K562 (cell line): ENCODE data around the gene RABIF. TPM values are rescaled to one million over a fixed set of nuclear protein-coding genes. Genes with fewer than 3 reads are reported as not detected.

Experiments
- ATAC-seq: fragments of 200-7000 bp; cut with Tn5 transposase; 3 replicates; pipeline ENCODE4 v1.9.1; 2020; ENCODE audit warnings: moderate library complexity
- BruUV-seq: library from RNA; stranded (reverse); fragments of 400-500 nt; replicated peaks from 2 replicates; lab custom pipeline; 2021; lab: Mats Ljungman, UMichigan
- CTCF ChIA-PET: fragments of 300-600 bp; formaldehyde crosslinking; extraction: SDS; loops from one replicate; lab custom pipeline; 2021; ENCODE audit warnings: low intra/inter-chr PET ratio; lab: Yijun Ruan, JAX
- POLR2A ChIA-PET: fragments of 300-600, 350-650 bp; sonication (Branson Sonifier 250); formaldehyde crosslinking; extraction: SDS; loops from one replicate; lab custom pipeline; 2021; ENCODE audit warnings: antibody characterized with exemption, inconsistent platforms; lab: Yijun Ruan, JAX
- DNase-seq, 4 experiments: peaks; one replicate each; pipeline versions ENCODE4 v3.0.0 to v3.0.0-alpha.2; 2011 to 2018; ENCODE audit warnings: low spot score in 3 of 4, mixed read lengths in 3 of 4; ENCODE audit errors: extremely low read depth in 1 of 4
- FAIRE-seq: peaks from 2 replicates; lab custom pipeline; 2011; peaks lifted over from hg19 to GRCh38; lab: Jason Lieb, UNC
- H2AFZ ChIP-seq: 2 replicates; pipeline ENCODE4 v1.6.0; 2011; ENCODE audit warnings: low read depth, low read length, control low read depth, inconsistent platforms
- H3K27ac ChIP-seq: fragments of 200-600 bp; 3 replicates; pipeline ENCODE4 v1.8.0; 2011; ENCODE audit warnings: low read depth, mild to moderate bottlenecking, control low read depth, inconsistent platforms, low read length, moderate library complexity, mixed read lengths; ENCODE audit errors: extremely low read depth
- H3K27me3 ChIP-seq, 2 experiments: fragments of 300-600 bp in 1 of 2; 2 replicates in 1 of 2; 3 replicates in 1 of 2; pipeline versions ENCODE4 v1.6.0 to v1.8.0; 2011; ENCODE audit warnings: inconsistent platforms in 2 of 2, low read length in 2 of 2, mild to moderate bottlenecking in 1 of 2, mixed read lengths in 1 of 2, moderate library complexity in 1 of 2; ENCODE audit not compliant: control insufficient read depth in 2 of 2, insufficient read depth in 2 of 2
- H3K36me3 ChIP-seq: fragments of 300-600 bp; 3 replicates; pipeline ENCODE4 v1.8.0; 2011; ENCODE audit warnings: mild to moderate bottlenecking, low read length, inconsistent platforms; ENCODE audit not compliant: control insufficient read depth, insufficient read depth
- H3K4me1 ChIP-seq, 2 experiments: fragments of 200-600 bp in 1 of 2; replicated peaks in 1 of 2; 2 replicates in 1 of 2; 3 replicates in 1 of 2; pipeline versions ENCODE4 v1.5.1 to v1.8.0; 2011; ENCODE audit warnings: inconsistent platforms in 2 of 2, low read length in 2 of 2, mild to moderate bottlenecking in 1 of 2, mixed read lengths in 1 of 2, moderate library complexity in 1 of 2; ENCODE audit not compliant: control insufficient read depth in 2 of 2, insufficient read depth in 2 of 2
- H3K4me2 ChIP-seq: 2 replicates; pipeline ENCODE4 v1.6.1; 2011; ENCODE audit warnings: low read length, control low read depth, inconsistent platforms, mixed read lengths; ENCODE audit not compliant: insufficient read depth
- H3K4me3 ChIP-seq: fragments of 200-600 bp; sonication (generic), shearing (Covaris generic); 2 replicates; pipeline ENCODE4 v1.5.1; 2016; ENCODE audit warnings: control low read depth, inconsistent platforms
- H3K79me2 ChIP-seq: fragments of 200-600 bp; 3 replicates; pipeline ENCODE4 v1.8.0; 2011; ENCODE audit warnings: low read length, inconsistent platforms; ENCODE audit not compliant: control insufficient read depth, insufficient read depth
- H3K9ac ChIP-seq, 2 experiments: 2 replicates each; pipeline versions ENCODE4 v1.6.0 to v1.6.1; 2011; ENCODE audit warnings: low read depth in 2 of 2, low read length in 2 of 2, control low read depth in 1 of 2, inconsistent platforms in 1 of 2, mild to moderate bottlenecking in 1 of 2, mixed read lengths in 1 of 2; ENCODE audit not compliant: insufficient read depth in 1 of 2
- H3K9me1 ChIP-seq: one replicate; pipeline ENCODE4 v1.6.0; 2011; ENCODE audit warnings: inconsistent platforms, mild to moderate bottlenecking, low read length, moderate library complexity; ENCODE audit not compliant: control insufficient read depth, insufficient read depth
- H3K9me3 ChIP-seq: replicated peaks from 2 replicates; pipeline ENCODE4 v1.5.1; 2011; ENCODE audit warnings: low read depth, low read length, inconsistent platforms; ENCODE audit not compliant: control insufficient read depth, insufficient read depth
- H4K20me1 ChIP-seq: replicated peaks from 2 replicates; pipeline ENCODE4 v1.6.1; 2011; ENCODE audit warnings: low read length, inconsistent platforms, mixed read lengths; ENCODE audit not compliant: control insufficient read depth, insufficient read depth
- NCOA6 ChIP-seq: fragments of 450-650 bp; IDR thresholded peaks from 2 replicates; pipeline ENCODE4 v1.6.1; 2017; ENCODE audit warnings: mild to moderate bottlenecking
- SMAD1 ChIP-seq: fragments of 150-350 bp; IDR thresholded peaks from 2 replicates; pipeline ENCODE4 v1.6.1; 2014; ENCODE audit warnings: low read length, low read depth; ENCODE audit not compliant: partially characterized antibody
- SRSF3 ChIP-seq: fragments of 200-400 bp; formaldehyde crosslinking; IDR thresholded peaks from 2 replicates; pipeline ENCODE4 v1.6.1; 2016; ENCODE audit warnings: mild to moderate bottlenecking, low read length, moderate library complexity; ENCODE audit not compliant: insufficient read depth
- U2AF1 ChIP-seq: fragments of 200-400 bp; formaldehyde crosslinking; optimal IDR thresholded peaks from 2 replicates; pipeline ENCODE3; 2017; ENCODE audit warnings: mild to moderate bottlenecking, low read depth, low read length, moderate library complexity
- ZFP36 ChIP-seq: fragments of 150-350 bp; IDR thresholded peaks from 2 replicates; pipeline ENCODE4 v1.6.1; 2018; ENCODE audit warnings: low read length, low read depth; ENCODE audit not compliant: partially characterized antibody
- ZNF232 ChIP-seq: sonication (generic); formaldehyde crosslinking; IDR thresholded peaks from 2 replicates; pipeline ENCODE4 v1.8.0; 2022; ENCODE audit warnings: mild to moderate bottlenecking, missing genetic modification reagents
- ZNF354B ChIP-seq: fragments of 250-450 bp; sonication (Bioruptor Pico); IDR thresholded peaks from 2 replicates; pipeline ENCODE4 v1.4.0; 2020
- ZNF431 ChIP-seq: sonication (generic); formaldehyde crosslinking; IDR thresholded peaks from 2 replicates; pipeline ENCODE4 v1.8.0; 2022; ENCODE audit warnings: mild to moderate bottlenecking, missing genetic modification reagents
- ZNF785 ChIP-seq: fragments of 250-450 bp; sonication (Bioruptor Pico); IDR thresholded peaks from 2 replicates; pipeline ENCODE4 v1.4.0; 2020; ENCODE audit warnings: mild to moderate bottlenecking
- in situ Hi-C: fragments of 300-500 bp; cut with MboI; formaldehyde crosslinking; loops from 4 replicates; pipeline ENCODE4 v1.15.0; 2018; ENCODE audit warnings: inconsistent platforms, mixed read lengths
- intact Hi-C: fragments of 100-400 bp; cut with micrococcal nuclease; formaldehyde crosslinking; loops from 2 replicates; pipeline ENCODE4 v1.14.2; 2022
- polyA plus RNA-seq, 8 experiments: library from polyadenylated mRNA; depleted of rRNA in 4 of 8; stranded (reverse) in 5 of 8; unstranded in 3 of 8; fragments of >200 nt; fragmentation: Nextera tagmentation in 2 of 8; fragmentation: Illumina TruSeq in 1 of 8; extraction: Ambion mirVana in 2 of 8; extraction: Trizol in 1 of 8; gene quantifications; 2 replicates each; pipeline versions ENCODE4 v1.2.1 to v1.2.3, GENCODE V29; 2011 to 2014; ENCODE audit warnings: inconsistent platforms in 1 of 8, missing spikeins in 1 of 8
- total RNA-seq, 7 experiments: library from RNA; depleted of rRNA in 6 of 7; stranded (reverse); fragments of >200 nt in 6 of 7; fragmentation: Illumina TruSeq in 2 of 7; extraction: Trizol in 2 of 7; gene quantifications; 2 replicates each; pipeline versions ENCODE4 v1.2.1 to v1.2.3, GENCODE V29; 2011 to 2021; ENCODE audit warnings: low replicate concordance in 1 of 7
- TF ChIP-seq, protein P1 (sequence below): fragments of 450-650 bp; IDR thresholded peaks from 2 replicates; pipeline ENCODE4 v1.6.1; 2017; ENCODE audit warnings: antibody characterized with exemption
- TF ChIP-seq, protein P2 (sequence below): fragments of 250-450 bp; sonication (Bioruptor Pico); IDR thresholded peaks from 2 replicates; pipeline ENCODE4 v1.5.0; 2021
- TF ChIP-seq, protein P3 (sequence below), 2 experiments: fragments of 450-650 bp in 1 of 2; sonication (generic) in 1 of 2; formaldehyde crosslinking; conservative IDR thresholded peaks; 2 replicates each; pipeline versions ENCODE4 v1.4.0 to v1.8.1; 2020 to 2022; ENCODE audit warnings: mild to moderate bottlenecking in 1 of 2, missing genetic modification reagents in 1 of 2
- TF ChIP-seq, protein P4 (sequence below): fragments of 250-450 bp; sonication (Bioruptor Pico); IDR thresholded peaks from 2 replicates; pipeline ENCODE4 v1.5.0; 2021; ENCODE audit warnings: mild to moderate bottlenecking, moderate library complexity

The RABIF gene
- total and polyA plus RNA-seq, 9 of the 15 experiments (the other 6 are each of a cell fraction or from before 2014, with no cell fraction given) = 7.4 to 20.1 (median 11.0) TPM

DNA sequence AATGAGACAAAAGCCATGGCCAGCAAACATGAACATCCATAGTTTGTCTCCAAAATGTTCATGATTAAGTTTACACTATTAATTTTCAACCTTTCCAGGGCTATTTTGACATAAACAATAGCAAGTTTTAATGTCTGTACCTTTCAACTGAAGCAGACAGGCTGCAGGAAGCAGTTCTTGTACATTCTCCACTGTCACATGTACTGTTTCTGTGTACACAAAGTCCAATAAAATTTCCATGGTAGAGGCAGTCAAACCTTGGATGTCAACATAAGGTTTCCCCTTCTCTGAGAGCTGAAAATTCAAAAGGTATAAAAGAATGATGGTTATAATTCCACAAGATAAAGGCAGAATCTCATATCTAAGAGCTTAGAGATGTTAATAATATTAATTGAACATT, 30.7 kb upstream of the RABIF start (continued):
- TF ChIP-seq ZFP36 (no peak), ZNF232 (CRISPR knock-in tag) (no peak), NCOA6 (no peak), U2AF1 (no peak)

DNA sequence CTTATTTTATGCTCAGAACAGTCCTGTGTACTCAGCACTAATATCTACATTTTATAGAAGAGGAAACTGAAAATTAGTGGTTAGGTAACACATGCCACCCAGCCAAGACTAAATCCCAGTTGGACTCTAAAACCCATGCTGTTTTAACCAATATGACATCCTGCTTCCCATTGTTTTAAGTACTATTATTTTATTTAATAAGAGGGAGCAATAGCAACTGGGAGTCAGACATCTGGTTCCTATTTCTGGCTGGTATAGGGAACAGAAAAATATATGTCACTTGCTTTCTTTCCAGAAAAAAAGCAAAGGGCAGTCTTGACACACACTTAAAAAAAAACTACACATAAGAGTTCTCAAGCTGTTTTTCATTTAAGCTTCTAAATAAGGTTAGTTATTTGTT, 26.2 kb upstream of the RABIF start:
- POLR2A ChIA-PET = interaction anchor here (1.5 kb wide), 1 partner anchor 9 kb away, joined by 4 read pairs; no protein-coding TSS in a partner anchor
- no peaks in the 10 kb centered on the region for H3K4me1 ChIP-seq
- peaks cover 85% of the 10 kb centered on the region for H3K36me3 ChIP-seq
- in situ Hi-C loops (no loop called here), intact Hi-C loops (no loop called here)
- H2AFZ ChIP-seq = no peak overlapping the region
- no peaks in the 10 kb centered on the region for H4K20me1 ChIP-seq
- no peak overlapping the region for H3K4me2 ChIP-seq
- BruUV-seq = no TSS peak
- H3K9me3 ChIP-seq = no peaks in the 10 kb centered on the region
- H3K4me3 ChIP-seq = no peak overlapping the region
- no peak for DNase-seq
- no peaks in the 10 kb centered on the region for H3K9me1 ChIP-seq
- no peak overlapping the region for H3K27ac ChIP-seq
- H3K9ac ChIP-seq = no peak overlapping the region
- no peaks in the 10 kb centered on the region for H3K79me2 ChIP-seq
- no peaks in the 10 kb centered on the region for H3K27me3 ChIP-seq
- TF ChIP-seq, protein P1, sequence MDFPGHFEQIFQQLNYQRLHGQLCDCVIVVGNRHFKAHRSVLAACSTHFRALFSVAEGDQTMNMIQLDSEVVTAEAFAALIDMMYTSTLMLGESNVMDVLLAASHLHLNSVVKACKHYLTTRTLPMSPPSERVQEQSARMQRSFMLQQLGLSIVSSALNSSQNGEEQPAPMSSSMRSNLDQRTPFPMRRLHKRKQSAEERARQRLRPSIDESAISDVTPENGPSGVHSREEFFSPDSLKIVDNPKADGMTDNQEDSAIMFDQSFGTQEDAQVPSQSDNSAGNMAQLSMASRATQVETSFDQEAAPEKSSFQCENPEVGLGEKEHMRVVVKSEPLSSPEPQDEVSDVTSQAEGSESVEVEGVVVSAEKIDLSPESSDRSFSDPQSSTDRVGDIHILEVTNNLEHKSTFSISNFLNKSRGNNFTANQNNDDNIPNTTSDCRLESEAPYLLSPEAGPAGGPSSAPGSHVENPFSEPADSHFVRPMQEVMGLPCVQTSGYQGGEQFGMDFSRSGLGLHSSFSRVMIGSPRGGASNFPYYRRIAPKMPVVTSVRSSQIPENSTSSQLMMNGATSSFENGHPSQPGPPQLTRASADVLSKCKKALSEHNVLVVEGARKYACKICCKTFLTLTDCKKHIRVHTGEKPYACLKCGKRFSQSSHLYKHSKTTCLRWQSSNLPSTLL = no peak
- TF ChIP-seq ZNF354B (CRISPR knock-in tag) (no peak), SRSF3 (no peak), ZNF431 (CRISPR knock-in tag) (no peak), SMAD1 (no peak), ZNF785 (no peak)
- TF ChIP-seq, protein P2, sequence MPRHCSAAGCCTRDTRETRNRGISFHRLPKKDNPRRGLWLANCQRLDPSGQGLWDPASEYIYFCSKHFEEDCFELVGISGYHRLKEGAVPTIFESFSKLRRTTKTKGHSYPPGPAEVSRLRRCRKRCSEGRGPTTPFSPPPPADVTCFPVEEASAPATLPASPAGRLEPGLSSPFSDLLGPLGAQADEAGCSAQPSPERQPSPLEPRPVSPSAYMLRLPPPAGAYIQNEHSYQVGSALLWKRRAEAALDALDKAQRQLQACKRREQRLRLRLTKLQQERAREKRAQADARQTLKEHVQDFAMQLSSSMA (CRISPR knock-in tag) = no peak
- TF ChIP-seq, protein P3, sequence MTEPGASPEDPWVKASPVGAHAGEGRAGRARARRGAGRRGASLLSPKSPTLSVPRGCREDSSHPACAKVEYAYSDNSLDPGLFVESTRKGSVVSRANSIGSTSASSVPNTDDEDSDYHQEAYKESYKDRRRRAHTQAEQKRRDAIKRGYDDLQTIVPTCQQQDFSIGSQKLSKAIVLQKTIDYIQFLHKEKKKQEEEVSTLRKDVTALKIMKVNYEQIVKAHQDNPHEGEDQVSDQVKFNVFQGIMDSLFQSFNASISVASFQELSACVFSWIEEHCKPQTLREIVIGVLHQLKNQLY (CRISPR knock-in tag; conservative IDR thresholded peaks at IDR 0.05) = no peak
- TF ChIP-seq, protein P4, sequence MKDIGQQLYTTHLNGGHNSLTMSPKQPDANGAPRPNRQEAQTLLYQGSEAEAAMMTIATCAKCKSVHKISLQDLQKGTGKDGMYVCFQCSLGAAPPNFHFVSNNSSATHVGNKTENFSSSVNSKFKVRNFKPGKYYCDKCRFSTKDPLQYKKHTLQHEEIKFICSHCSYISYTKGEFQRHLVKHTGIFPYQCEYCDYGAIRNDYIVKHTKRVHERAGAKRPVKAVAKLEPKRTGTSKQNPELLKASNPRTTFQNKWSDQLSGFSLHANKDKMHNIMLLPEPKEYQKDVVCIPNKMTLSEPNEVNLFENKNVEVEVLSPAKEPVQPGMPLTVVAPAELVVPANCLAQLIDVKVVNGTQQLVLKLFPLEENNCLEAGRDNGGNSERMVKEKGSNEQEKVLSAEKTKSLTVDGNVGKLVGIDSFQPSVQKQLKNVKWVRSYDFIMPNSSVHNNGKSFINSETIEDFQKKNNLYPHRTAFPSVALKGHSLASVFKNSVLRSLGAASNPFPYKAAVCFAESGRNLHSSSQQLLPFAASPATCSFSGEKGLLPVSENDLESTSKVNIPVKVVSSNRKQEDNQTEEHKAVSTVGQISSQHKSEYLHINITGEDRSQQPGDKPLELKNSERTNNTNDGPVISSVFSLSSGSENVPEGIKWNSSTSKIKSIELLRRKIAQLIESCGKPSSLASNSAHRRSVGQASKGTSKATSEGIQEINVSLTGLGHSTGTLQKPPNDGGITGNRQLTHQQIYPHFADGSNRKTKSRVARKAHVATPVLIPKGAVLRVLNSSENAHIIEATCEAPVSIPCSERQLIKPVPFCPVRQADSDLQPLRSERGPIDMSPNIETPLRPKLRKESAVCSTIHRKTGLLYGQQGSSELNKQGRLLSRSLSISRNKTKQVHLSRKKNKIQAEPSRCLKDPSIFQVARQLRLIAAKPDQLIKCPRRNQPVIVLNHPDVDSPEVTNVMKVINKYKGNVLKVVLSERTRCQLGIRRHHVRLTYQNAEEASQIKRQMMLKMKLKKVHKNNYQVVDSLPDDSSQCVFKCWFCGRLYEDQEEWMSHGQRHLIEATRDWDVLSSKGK = no peak
- CTCF ChIA-PET = interaction anchor here (0.6 kb wide), 1 partner anchor 38 kb away, joined by 4 read pairs; no protein-coding TSS in a partner anchor
- no peak for ATAC-seq
- no peak for FAIRE-seq
